Stomach smooth muscle (tissue), 2 donors: ENCODE results near the gene GNS.
"Not testable (repeated sequence)": the region's sequence is repeated elsewhere in the genome, so short reads cannot be mapped to it uniquely, and the experiment has no call there.

ENCODE experiments used
- H3K27ac ChIP-seq: one replicate; pipeline ENCODE4 v1.7.0; 2013; ENCODE audit warnings: mild to moderate bottlenecking, low read length, inconsistent platforms
- H3K27me3 ChIP-seq, 2 donors: one replicate each; pipeline ENCODE4 v1.7.0; 2013; ENCODE audit warnings: low read length in 2 of 2; ENCODE audit not compliant: insufficient read depth in 2 of 2, control insufficient read depth in 1 of 2
- H3K36me3 ChIP-seq, 2 donors: one replicate each; pipeline ENCODE4 v1.7.0; 2013; ENCODE audit warnings: low read length in 2 of 2; ENCODE audit not compliant: control insufficient read depth in 2 of 2, insufficient read depth in 2 of 2
- H3K4me1 ChIP-seq: one replicate; pipeline ENCODE4 v1.7.0; 2013; ENCODE audit warnings: low read length; ENCODE audit not compliant: control insufficient read depth, insufficient read depth
- H3K4me3 ChIP-seq, 2 donors: one replicate each; pipeline ENCODE4 v1.7.0; 2013; ENCODE audit warnings: low read length in 2 of 2
- H3K9ac ChIP-seq, 2 donors: one replicate each; pipeline ENCODE4 v1.7.0; 2013; ENCODE audit warnings: low read length in 2 of 2, mild to moderate bottlenecking in 1 of 2
- H3K9me3 ChIP-seq, 2 donors: one replicate each; pipeline ENCODE4 v1.7.0; 2013; ENCODE audit warnings: low read length in 2 of 2; ENCODE audit not compliant: control insufficient read depth in 2 of 2
- donor health status: healthy.
- donor health status: Pancreatic carcinoma.

GNS gene

DNA sequence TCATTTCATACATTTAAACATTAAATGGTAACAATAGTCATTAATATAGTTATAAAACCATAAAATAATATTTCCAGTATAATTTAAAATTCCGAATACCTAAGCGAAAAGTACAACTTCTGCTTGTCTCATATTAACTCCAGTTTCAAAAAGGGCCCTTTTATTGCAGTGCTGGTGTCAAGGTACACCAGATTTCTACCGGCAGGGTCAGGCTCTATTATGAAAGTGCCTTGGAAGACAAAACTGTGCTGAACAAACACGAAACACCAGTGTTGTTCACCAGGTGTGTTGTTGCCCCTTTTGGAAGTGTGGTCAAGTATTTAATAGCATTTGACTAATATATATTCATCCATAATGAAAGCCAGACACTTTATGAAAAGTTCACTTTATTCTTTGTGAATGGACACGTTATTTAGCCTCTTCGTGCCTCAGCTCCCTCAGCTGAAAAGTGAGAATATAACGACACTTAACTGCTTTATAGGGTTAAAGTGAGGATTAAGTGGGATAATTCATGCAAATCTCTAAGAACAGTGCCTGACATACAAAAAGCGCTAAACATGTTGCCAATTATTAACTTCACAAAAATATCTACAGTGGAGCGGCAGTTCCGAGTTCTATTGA, 20.3 kb upstream of the GNS start:
- H3K4me3 ChIP-seq: no peak overlapping the region
- H3K27ac ChIP-seq: no peak overlapping the region
- no peak overlapping the region for H3K9ac ChIP-seq
- H3K27me3 ChIP-seq: peaks cover 16 to 30% of the 10 kb centered on the region in 2 donors
- peaks cover 13% of the 10 kb centered on the region for H3K4me1 ChIP-seq
- H3K9me3 ChIP-seq: no peaks in the 10 kb centered on the region
- no peaks in the 10 kb centered on the region for H3K36me3 ChIP-seq

DNA sequence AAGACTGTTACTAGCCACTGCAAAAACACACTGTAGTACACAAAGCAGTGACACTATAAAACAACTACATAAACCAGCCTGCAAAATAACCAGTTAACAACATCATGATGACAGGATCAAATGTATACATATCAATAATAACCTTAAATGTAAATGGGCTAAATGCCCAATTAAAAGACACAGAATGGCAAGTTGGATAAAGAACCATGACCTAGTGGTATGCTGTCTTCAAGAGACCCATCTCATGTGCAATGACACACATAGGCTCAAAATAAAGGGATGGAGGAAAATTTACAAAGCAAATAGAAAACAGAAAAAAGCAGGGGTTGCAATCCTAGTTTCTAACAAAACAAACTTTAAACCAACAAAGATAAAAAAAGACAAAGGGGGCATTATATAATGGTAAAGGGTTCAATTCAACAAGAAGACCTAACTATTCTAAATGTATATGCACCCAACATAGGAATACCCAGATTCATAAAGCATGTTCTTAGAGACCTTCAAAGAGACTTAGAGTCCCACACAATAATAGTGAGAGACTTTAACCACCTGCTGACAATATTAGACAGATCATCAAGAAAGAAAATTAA, 16.0 kb upstream of the GNS start:
- not testable (repeated sequence) for H3K4me3 ChIP-seq, H3K36me3 ChIP-seq, H3K27me3 ChIP-seq, H3K9ac ChIP-seq, H3K4me1 ChIP-seq, H3K9me3 ChIP-seq, H3K27ac ChIP-seq

- H3K9ac ChIP-seq: no peak overlapping the region
- H3K9me3 ChIP-seq: no peaks in the 10 kb centered on the region
- H3K4me1 ChIP-seq: no peaks in the 10 kb centered on the region
- no peak overlapping the region for H3K4me3 ChIP-seq
- H3K36me3 ChIP-seq: no peaks in the 10 kb centered on the region
- H3K27ac ChIP-seq: no peak overlapping the region
- H3K27me3 ChIP-seq: no peaks in the 10 kb centered on the region
These were observed 14.2 kb upstream of the GNS start for GRCh38 chr12:64773386-64773785.

GRCh38 chr12:64767495-64767894, 8.3 kb upstream of the GNS start:
- no peak overlapping the region for H3K4me3 ChIP-seq
- no peaks in the 10 kb centered on the region for H3K27me3 ChIP-seq
- no peak overlapping the region for H3K9ac ChIP-seq
- H3K9me3 ChIP-seq: no peaks in the 10 kb centered on the region
- no peak overlapping the region for H3K27ac ChIP-seq
- H3K4me1 ChIP-seq: no peaks in the 10 kb centered on the region
- H3K36me3 ChIP-seq: no peaks in the 10 kb centered on the region

- Histone ChIP-seq H3K9ac (no peak overlapping the region), H3K36me3 (no peaks in the 10 kb centered on the region), H3K4me3 (no peak overlapping the region), H3K27me3 (no peaks in the 10 kb centered on the region), H3K4me1 (peaks cover 2% of the 10 kb centered on the region), H3K9me3 (no peaks in the 10 kb centered on the region), H3K27ac (no peak overlapping the region)
These were observed 1.8 kb upstream of the GNS start for GRCh38 chr12:64760808-64761573.

- Histone ChIP-seq H3K4me3 (no peak overlapping the region), H3K4me1 (peaks cover 2% of the 10 kb centered on the region), H3K27me3 (no peaks in the 10 kb centered on the region), H3K9me3 (no peaks in the 10 kb centered on the region), H3K9ac (no peak overlapping the region), H3K27ac (no peak overlapping the region), H3K36me3 (peaks cover 3% of the 10 kb centered on the region in 2 donors)
These were observed 1.4 kb downstream of the GNS start for GRCh38 chr12:64757771-64758170.

DNA sequence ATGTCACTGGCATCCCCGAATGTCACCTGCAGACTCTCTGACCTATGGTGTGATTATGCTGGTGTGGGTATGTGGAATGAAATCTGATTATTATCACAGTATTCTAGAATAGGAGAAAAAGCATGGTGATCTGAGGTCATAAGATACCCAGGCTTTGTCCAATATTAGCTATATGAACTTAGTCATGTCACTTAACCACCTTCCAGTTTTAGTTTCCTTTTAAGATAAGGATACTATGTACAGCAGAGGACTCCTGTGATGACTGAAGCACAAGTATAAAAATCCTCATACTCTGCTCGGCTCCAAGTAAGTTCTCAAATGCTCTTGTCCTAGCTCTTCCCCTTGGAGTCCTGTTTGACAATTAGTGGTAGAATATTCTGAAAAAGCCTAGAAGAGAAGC, 2.8 kb downstream of the GNS start:
- Histone ChIP-seq H3K27ac (no peak overlapping the region), H3K9ac (no peak overlapping the region)

GRCh38 chr12:64753427-64753826, 5.8 kb downstream of the GNS start:
- H3K36me3 ChIP-seq: peaks cover 9 to 13% of the 10 kb centered on the region in 2 donors
- no peaks in the 10 kb centered on the region for H3K4me1 ChIP-seq
- no peak overlapping the region for H3K9ac ChIP-seq
- H3K27ac ChIP-seq: no peak overlapping the region
- no peak overlapping the region for H3K4me3 ChIP-seq
- no peaks in the 10 kb centered on the region for H3K27me3 ChIP-seq
- H3K9me3 ChIP-seq: no peaks in the 10 kb centered on the region

More for the DNA sequence above, 2.8 kb downstream of the GNS start:
- H3K4me1 ChIP-seq: peaks cover 2% of the 10 kb centered on the region
- H3K9me3 ChIP-seq: no peaks in the 10 kb centered on the region
- H3K27me3 ChIP-seq: no peaks in the 10 kb centered on the region
- H3K4me3 ChIP-seq: no peak overlapping the region
- H3K36me3 ChIP-seq: peaks cover 4 to 6% of the 10 kb centered on the region in 2 donors

DNA sequence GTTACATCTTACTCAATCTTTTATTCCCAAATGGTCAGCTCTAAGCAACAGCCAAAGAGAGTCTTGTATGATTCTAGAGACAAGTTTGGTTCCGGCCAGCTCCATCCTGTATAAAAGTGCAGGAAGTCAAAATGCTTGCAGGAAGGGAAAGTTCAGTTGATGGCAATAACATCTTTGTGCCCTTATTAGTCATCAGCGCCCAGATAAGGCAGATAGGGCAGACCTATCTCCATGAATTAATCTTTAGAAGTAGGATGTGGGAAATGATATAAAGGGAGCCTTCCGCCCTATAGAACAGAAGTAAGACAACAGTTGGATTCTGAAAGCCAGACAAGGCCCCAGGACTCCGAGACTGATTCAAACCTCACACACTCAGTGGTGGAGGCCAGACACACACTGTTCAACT, 6.4 kb downstream of the GNS start:
- H3K4me3 ChIP-seq: no peak overlapping the region
- no peaks in the 10 kb centered on the region for H3K9me3 ChIP-seq
- no peaks in the 10 kb centered on the region for H3K27me3 ChIP-seq
- no peak overlapping the region for H3K9ac ChIP-seq
- no peaks in the 10 kb centered on the region for H3K4me1 ChIP-seq
- peaks cover 9 to 17% of the 10 kb centered on the region in 2 donors for H3K36me3 ChIP-seq
- no peak overlapping the region for H3K27ac ChIP-seq

- H3K9ac ChIP-seq: no peak overlapping the region
- no peaks in the 10 kb centered on the region for H3K4me1 ChIP-seq
- peaks cover 12 to 17% of the 10 kb centered on the region in 2 donors for H3K36me3 ChIP-seq
- H3K9me3 ChIP-seq: no peaks in the 10 kb centered on the region
- no peak overlapping the region for H3K27ac ChIP-seq
- H3K4me3 ChIP-seq: no peak overlapping the region
- H3K27me3 ChIP-seq: no peaks in the 10 kb centered on the region
These were observed 7.2 kb downstream of the GNS start for GRCh38 chr12:64752032-64752431.
